Ramos (cell line): ENCODE data around the gene DCAF16.

Source experiments
- in situ Hi-C: fragments of 300-500 bp; cut with MboI; formaldehyde crosslinking; loops from one replicate; pipeline ENCODE4 v1.14.3; 2022; ENCODE audit warnings: low sequenced_read_pairs; ENCODE audit not compliant: unreplicated experiment

The DCAF16 gene

GRCh38 chr4:17753646-17754045, 56.9 kb downstream of the DCAF16 start:
- in situ Hi-C loops, result no loop called here
